A172 (cell line): Measurements from ENCODE around the gene HAPLN1. TPM values are rescaled to one million over a fixed set of nuclear protein-coding genes. Genes with fewer than 3 reads are reported as not detected.

ENCODE experiments used
- DNase-seq: peaks from one replicate; pipeline ENCODE4 v3.0.0-alpha.2; 2015; ENCODE audit warnings: low spot score
- total RNA-seq: library from RNA; depleted of rRNA; stranded (reverse); fragments of >200 nt; shearing (Covaris generic); gene quantifications from 2 replicates; pipeline ENCODE4 v1.2.3, GENCODE V29; 2014; rRNA removed

Gene HAPLN1
- total RNA-seq, 1 experiment from 2014 or later, result 35.6 TPM

- no peak for DNase-seq
These were observed 78.7 kb downstream of the HAPLN1 start for GRCh38 chr5:83641946-83642345.

DNA sequence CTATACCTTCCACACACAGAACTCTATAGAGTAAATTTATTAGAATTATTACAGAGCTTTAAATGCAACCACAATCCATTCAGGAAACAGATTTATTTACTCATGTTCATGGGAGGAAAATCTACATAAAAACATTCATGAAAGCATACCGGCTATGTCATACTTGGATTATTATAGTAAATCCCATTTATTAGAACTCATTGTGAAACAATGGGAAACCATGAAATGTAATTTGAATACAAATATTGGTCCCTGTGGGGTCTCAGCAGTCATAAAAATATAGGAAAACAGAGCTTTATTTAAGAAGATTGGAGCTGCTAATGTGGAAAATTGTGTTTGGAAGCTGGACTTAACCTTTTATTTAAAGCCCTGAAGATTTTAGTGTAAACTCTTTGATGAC, 80.7 kb downstream of the HAPLN1 start:
- no peak for DNase-seq

DNA sequence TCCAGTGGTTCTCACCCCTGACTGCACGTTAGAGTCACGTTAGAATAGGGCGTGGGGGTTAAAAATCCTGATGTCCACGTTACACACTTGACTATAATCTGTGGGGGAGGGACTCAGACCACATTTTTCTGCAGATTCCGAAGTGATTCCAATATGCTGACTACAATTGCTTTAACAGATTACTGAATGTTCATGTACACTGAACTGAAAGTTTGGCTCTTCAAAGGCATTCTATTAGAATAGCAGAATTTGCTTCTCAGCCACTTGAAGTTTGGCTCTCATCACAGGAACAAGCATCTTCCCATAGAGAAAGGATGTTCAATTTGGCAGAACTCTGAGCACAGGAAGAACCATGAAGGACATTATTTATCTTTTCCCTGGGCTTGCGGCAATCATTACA, 84.5 kb downstream of the HAPLN1 start:
- no peak for DNase-seq

GRCh38 chr5:83633285-83633684, 87.4 kb downstream of the HAPLN1 start:
- no peak for DNase-seq

GRCh38 chr5:83632874-83633273, 87.8 kb downstream of the HAPLN1 start:
- peak; percentile 86 for DNase-seq

GRCh38 chr5:83628360-83628759, 92.3 kb downstream of the HAPLN1 start:
- no peak for DNase-seq

DNA sequence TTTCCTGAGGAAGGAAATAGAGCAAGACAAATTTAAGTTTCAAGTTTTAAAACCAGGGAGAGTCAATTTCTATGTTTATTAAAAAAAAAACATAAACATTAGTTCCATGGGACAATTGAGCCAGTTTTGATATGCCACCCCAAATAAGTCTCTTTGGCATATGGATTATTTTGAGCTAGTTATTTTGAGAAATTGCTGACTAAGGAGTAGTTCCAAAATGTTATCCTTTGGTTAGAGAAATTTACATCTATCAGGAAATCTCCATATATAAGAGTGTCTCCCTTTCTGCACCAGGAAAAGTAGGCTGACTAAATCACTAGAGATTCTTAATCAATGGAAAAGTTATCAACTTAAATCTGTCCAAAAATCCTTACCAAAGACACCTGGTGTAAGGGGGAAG, 105.8 kb downstream of the HAPLN1 start:
- no peak for DNase-seq

GRCh38 chr5:83608122-83608521, 112.5 kb downstream of the HAPLN1 start:
- peak; percentile 55 for DNase-seq

GRCh38 chr5:83595217-83595616, 125.4 kb downstream of the HAPLN1 start:
- DNase-seq, result no peak

DNA sequence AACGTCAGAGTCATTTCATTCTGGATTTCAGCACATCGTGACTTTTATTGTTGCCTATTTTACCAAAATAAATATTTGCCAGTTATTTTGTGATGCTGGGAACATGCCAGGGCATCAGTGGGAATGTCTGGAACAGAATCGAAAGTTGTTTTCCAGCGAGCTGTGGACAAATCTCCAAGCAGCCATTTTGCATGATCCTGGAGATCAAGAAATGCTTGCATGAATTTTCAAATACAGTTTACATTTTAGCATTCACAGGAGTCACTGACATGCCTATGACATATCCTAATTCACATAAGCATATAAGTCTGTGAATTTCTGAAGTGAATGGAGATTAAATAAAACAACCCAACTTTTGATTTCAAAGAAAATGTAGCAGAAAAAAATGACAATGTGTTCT, 129.7 kb downstream of the HAPLN1 start:
- no peak for DNase-seq

GRCh38 chr5:83589786-83590185, 130.9 kb downstream of the HAPLN1 start:
- no peak for DNase-seq

Other genes with a start within 250 kb of the HAPLN1 start
- 22.3 and 31.7 TPM in 2 replicates for gene VCAN, start 249.1 kb downstream of the HAPLN1 start, total RNA-seq